CD4-positive, alpha-beta T cell treated with Interleukin-2 at 100 ng/mL for 4 hours (primary cell): ENCODE data around the gene STK24.

Experiments
- DNase-seq: peaks from one replicate; pipeline ENCODE4 v3.0.0-alpha.2; 2020; ENCODE audit warnings: low spot score

The STK24 gene

DNA sequence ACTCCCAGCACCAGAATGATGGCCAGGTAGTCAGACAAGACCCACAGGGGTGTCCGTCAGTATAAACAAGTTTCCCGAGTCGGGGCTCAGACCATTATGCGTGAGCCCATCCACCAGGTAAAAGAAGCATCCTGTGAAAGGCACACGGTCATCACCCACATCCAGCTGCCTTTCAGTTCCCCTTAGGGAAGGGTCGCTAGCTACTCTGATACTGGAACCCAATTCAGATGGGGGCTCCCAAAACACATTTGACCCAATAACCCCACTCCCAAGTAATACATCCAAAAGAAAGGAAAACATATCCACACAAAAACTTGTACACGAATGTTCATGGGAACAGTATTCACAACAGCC, 66.8 kb downstream of the STK24 start:
- no peak for DNase-seq

DNA sequence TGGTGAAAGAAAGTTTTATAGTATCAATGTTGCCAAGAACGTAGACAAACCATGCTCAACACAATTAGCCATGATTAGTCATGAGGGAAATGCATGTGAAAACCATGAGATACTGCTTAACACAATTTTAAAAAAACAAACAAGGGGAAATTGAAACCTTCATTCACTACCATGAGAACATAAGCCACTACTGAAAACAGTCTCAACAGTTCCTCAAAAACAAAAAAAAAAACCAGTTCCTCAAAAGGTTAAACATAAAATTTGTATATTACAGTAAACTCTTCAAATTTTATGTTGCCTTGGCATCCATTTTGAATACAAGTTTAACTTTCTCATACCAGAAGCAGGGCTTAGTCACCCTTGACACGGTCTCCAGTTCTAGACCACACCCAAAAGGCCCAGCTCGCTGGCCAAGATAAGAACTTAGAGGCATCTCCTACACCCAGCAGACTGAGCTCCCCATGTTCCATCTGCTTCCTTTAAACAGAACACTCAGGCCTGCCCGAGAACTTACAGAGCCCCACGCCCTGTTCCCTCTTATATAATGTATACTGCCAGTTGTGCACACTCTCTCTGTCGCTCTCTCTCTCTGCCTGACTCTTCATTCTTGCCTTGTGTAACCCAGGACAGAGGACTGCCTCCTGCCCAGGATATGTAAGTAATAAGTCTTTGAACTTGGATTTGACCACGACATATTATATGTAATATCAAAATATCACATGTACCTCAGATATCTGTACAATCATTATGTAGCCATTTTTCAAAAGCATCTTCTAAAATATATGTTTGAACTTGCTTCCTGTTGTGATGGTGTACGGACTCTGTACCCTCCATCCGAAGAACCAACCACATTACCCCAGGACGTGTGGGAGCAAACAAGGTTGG, 67.4 kb downstream of the STK24 start:
- DNase-seq = peak; percentile 82

DNA sequence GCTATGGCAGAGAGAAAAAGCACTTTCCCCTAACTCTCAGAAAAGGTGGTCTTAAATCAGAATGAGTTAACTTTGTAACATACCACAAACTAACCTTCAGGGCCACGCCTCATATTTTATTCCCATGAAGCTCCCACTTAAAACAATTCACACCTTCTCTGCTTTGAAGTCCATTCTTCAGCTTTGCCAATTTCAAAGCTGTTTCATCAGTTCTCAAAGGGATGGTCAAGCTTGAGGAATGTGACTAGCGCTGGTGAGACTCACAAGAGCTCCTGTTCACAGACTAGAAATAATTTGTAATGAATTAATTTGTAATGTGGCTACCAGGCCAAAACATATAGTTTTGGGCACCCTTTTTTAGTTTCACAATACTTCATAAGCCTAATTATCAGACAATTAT, 68.2 kb downstream of the STK24 start:
- no peak for DNase-seq

DNA sequence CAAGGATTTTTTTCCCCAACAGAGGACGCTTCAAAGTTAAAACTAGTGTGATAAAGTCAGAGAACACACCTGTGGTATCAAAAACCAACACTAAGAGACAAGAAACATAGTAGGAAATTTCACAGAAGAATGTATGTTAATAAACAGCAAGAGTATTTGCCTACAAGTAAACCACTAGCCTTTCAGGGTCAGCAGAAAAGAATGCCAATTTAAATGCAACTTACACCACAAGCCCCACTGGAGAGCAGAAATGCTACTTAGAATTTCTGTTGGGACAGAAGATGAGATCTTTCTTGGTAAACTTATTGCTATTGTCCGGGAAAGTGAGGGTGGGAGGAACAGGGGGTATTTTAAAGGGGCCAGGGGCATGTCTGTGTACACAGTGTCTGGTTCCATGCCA, 68.6 kb downstream of the STK24 start:
- no peak for DNase-seq

DNA sequence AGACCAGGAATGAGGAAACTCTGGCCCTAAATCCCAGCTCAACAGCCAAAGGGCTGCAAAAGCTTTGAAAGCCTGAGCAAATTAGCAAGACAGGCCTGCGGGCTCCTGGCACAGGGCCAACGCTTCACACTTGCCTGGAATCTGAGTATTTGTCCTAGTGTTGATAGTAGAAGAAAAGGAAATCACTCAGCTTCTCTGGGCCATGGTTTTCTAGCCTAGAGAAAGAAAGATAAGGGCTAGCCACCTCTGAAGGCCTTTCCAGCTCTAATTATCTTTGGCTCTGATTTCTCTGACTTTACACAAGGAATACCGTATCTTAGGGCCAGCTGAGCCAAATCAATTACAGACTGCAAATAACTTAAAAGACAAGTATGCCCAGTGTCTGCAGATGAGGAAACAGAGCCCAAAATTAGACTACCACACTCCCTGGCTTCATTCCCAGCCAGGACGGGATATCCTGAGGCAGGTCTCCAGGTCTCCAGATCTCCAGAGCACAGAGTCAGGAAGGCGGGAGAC, 69.6 kb downstream of the STK24 start:
- no peak for DNase-seq

DNA sequence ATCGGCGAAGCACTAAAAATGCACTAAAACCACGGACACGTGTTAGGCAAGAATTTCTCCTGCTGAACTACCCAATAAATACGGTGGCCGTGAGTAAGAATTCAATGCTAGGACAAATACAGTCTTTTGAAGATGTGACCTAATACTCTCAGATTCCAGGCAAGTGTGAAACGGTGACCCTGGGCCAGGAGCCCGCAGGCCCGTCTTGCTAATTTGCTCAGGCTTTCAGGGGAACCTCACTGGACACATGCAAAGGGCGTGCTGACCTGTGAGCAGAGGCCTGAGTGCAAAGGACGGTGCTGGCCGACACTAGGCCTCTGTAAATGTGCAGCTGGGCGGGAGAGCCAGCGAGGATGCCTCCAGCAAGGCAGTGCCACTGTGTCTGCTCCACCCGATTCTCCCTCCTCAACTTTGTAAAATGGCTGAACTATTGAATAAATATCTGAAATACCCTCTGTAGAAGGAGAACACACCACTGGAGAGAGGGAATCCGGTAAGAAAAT, 70.1 kb downstream of the STK24 start:
- DNase-seq = no peak

DNA sequence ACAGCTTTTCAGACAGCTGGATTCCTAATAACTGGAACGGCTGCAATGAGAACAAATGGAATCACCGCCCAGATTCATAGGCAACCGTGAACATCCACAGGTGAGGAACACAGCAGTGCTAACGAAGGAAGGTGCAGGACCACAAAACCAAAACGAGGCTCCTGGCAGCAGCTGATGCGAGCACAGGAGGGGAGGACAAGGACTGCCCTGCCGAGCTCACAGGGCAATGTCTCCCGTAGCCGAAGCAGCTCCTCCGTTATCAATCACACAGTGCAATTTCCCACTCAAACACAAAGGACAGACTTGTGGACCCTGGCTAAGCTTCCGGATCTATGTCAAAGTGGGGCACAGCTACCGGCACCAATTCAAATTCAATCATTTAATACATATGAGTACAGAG, 70.6 kb downstream of the STK24 start:
- DNase-seq = no peak

DNA sequence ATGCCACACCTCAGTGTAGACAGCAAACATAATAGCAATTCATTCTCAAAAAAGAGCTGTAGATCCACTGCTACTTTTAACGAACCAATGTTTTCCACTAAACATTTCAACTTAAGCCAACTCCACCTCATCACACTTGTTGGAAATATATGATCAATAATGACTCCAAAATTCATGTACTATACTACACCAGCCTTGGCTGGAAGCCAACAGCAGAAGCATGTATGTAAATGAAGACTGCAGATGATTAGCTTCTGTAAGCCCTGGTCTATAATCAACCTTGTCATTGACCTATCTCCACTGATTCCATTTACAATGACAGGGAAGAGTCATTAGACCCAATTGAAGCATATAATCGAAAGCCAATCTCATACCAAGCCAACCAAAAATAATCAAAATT, 71.7 kb downstream of the STK24 start:
- DNase-seq = no peak

DNA sequence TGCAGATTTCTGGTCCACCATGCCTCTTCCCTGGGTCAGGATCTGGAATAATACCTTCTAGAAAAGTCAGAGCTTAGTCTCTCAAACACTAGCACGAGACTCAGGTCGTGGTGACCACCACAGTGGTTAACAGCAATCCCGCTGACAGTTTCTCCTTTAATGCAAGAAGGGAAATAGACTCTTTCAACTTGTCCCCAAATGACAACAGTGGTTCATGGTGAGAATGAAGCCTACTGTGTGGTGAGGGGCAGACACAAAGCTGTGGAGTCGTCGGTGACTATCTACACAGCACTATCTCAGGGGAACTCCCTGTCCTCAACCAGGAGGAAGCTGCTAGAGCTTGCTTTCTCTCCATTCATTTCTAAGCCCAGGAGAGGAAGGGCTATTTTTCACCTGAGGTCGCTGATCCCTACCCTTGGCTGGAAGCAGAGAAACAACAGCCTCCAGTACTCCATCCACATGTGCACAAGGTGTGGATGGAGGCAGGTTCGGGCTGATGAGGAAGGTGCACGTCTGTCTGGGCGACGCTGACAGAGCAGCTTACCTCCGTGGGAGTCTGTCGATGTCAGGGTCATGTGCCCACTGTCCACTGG, 72.4 kb downstream of the STK24 start:
- peak; percentile 46 for DNase-seq

DNA sequence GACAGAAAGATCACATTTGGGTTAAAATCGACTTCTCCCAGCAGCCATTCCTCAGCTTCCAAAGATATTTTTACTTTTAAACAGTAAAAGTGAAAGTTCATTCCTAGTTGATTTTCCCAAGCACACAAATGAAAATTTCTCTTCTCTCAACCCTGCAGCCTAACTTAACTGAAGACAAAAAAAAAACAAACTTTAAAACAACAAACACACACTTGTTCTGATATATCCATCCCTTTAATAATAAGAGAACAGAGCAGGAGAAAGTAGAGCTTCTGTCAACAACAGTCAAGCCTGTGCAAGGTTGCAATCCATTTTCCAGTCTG, 72.9 kb downstream of the STK24 start:
- no peak for DNase-seq

DNA sequence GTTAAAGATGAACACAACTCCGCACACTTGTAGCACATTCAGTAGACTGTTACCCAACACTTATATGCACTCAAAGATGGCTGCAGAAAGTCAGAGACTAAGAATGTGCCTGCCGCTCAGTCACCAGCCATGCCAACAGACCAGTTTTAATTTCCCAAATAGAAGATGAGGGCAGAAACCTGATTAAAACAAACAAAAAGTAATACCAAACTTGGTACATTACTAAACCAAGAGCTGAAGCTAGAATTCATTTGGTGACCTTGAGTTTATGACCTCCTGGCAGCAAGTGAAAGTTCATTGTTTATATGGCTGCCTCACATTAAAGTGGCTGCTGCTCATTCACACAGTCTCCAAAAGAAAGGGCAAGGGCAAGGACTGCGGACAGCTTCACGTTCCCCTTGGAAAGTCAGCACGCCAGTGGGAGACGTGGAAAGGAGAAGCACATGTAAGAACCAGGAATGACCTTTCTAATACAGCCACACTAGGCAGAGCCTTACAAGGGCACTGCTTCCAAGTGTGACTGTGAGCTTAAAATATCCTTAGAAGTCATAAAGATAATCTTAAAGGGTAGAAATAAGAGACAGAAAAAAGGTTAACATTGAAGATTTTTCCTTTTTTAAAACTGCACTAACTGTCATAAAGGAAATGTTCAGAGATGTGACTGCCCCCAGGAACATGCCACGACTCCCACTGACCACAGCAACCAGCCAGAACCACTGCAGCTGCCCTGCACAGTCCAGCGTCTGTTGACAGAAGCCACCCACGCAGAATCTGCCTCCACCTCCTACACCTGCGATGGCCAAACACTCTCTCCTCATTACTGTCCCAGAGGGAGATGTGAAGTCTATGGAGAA, 73.5 kb downstream of the STK24 start:
- no peak for DNase-seq

DNA sequence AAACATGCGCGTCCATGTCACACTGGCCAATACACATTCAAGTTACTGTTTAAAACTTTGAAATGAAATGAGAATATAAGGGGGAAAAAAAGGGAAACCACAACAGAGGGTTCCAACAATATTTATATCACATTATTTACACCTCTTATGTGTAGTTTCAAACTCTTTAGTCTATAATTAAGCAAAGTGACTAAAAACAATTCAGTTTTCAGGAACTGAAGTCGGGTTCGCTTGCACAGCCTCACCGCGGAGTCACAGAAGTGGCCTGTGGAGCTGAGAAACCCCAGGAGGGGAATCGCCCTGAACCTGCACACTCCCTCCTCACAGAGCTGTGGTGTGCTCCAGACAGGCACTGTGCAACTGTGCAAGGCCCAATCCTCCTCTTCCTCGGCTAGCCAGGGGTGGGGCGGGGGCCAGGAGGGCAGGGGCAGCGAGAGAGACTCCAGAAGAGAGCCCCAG, 75.9 kb downstream of the STK24 start:
- no peak for DNase-seq

DNA sequence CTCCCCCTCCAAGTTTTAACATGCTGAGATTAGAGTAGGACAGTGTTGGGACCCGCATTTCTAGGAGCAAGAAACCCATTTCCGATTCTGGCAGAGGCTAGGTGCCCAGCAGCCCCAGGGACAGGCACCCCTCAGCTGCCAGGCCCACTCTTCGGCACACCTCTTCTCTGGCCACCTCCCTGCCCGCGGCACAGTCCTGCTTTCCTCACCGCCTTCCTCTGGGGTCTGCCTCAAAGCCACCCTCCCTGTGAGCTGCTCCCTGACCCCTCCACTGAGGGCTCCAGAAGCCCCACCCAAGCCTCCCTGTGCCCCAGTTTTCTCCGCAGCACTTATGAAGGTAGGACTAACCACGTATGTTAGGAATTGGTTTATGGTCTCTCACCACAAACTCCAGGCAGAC, 79.9 kb downstream of the STK24 start:
- no peak for DNase-seq

DNA sequence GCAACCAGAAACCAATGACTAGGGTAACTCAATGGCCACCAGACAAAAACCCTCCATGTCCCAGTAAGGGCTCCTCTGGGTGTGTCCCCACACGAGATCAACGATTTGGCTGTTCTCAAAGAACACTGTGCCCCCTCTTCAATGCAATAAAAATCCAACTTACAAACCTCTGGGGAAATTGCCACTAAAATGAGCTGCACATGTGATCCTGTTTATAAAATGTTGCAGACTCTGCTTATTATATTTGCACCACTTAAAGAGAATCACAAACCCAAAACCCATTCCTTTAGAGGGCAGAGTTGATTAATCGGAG, 80.5 kb downstream of the STK24 start:
- no peak for DNase-seq

DNA sequence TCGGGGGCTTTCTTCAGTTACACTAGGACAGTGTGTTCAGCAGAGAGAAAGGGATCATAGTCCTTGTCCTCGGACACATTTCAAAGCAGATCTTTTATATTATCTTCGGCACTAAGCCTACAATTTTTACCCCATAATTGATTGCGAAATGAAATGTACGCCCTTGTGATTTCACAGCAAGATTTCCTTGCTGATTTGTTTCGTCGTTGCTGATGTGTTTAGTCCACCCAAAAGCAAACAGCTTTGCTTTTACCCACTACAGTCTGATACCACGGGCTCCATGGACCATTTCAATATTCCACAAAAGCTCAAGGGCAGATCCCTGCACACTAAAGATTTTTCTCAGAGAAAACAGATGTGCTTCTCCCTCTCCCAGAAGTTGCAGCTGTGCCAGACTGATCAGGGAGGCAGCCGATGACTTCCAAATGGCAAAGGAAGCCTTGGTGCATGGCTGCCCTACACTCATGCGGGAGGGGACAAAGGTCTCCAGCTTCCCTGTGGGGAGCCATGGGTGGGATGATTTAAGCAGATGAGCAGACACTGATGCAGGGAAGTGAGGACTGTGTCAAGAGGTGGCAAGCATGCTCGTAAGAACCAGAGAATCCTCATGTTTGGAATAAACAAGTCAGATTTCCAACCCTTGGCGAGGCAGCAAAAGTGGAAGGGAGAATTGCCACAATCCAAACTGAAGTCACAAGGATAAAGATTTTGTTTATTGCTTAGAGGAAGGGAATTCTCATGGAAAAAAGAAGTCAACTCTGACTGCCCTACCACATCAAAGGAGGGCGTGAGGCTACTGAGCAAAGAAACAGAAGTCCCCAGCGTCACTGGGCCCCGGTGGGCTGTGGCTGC, 81.1 kb downstream of the STK24 start:
- no peak for DNase-seq

DNA sequence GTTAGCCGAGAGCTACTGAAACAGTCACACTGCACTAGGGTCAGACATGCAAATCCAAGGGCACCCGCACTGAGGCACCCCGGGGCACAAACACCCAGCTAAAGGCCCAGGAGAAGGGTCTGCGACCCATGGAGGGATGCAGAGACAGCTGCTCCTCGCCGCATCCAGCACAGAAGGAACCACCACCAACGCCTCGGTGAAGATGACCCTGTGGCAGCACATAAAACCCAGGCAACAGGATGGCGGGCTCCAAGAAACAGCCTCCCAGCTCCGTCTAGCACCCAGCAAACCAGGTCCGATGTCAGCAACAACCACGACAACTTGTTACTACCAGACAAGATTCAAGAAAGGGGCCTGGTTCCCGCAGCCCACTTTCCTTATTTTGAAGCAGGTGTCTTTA, 82.1 kb downstream of the STK24 start:
- DNase-seq = no peak

DNA sequence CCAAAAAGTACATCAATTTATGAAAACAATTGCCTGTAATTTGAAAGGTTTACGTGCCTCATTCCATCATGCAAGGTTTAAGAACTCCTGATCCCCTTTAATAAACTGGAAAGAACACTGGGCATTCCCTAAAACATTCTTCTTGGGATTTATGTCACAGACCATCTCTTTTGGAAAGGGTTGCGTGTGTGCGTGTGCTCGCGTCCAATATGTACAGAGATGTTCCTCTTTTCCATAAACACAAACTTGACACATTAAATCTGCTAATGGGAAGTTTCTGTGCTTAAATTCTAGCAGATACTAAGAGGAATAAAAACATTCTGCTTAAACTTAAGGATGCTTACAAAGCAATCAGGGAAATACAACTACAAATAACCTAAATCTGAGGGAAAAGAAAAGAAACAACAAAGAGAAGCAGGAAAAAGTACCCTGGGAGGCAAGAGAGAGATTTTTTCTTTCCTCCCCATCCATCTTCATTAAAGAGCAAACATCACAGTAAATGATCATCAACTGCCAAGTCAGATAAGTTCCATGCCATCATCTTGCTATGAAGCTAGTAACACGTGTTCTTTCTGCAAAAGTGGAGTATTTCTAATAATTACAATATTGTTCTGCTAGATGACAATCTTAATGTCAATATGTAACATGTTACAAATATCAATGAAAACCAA, 83.7 kb downstream of the STK24 start:
- no peak for DNase-seq

DNA sequence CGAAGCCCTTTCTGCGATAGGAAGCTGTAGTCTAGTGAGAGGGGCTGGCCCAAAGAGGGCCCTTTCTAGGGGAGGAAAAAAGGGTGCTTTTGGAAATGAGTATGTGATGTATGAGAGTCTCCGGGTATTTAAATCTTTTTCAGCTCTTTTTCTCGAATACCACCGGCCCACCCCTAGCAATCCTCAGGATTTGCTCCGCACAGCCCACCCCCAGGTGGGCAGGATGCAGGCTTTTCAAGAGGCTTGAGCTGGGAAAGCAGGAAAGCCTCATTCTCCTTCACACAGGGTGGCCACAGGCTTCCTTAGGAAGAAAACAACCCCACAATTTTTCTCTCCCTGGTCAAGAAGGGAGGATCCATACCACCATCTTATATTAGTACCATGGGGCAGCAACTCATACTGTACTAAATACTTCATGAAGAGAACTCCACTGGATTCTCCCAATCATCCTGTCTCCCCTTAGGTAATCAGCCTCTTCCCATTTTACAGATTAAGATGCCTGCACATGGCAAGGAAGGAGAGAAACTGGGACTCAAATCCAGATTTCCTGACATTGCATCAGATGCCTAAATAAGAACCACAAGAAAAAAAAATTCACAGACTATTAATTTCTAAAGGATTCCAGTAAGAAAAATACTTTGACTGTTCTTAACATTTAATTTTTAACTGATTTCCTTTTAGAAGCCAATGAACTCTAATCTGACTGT, 84.4 kb downstream of the STK24 start:
- no peak for DNase-seq

DNA sequence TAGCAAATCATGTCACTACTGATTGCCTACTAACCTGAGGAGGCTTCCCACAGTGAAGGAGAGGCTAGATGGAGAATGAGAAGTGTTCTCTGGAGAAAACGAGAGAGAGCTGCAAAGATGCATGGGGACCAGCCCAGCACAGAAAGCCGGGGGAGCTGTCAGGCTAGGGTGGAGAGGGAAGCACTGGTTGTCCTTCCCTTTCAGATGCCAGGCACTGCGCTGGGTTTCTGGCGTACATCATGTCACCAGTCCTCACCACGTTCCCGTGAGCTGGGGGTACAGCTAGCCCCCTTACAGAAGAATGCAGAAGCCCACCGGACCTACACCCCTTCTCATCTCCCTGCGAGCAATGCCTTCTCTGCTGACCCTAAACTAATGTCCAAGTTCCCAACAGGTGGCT, 86.0 kb downstream of the STK24 start:
- no peak for DNase-seq

DNA sequence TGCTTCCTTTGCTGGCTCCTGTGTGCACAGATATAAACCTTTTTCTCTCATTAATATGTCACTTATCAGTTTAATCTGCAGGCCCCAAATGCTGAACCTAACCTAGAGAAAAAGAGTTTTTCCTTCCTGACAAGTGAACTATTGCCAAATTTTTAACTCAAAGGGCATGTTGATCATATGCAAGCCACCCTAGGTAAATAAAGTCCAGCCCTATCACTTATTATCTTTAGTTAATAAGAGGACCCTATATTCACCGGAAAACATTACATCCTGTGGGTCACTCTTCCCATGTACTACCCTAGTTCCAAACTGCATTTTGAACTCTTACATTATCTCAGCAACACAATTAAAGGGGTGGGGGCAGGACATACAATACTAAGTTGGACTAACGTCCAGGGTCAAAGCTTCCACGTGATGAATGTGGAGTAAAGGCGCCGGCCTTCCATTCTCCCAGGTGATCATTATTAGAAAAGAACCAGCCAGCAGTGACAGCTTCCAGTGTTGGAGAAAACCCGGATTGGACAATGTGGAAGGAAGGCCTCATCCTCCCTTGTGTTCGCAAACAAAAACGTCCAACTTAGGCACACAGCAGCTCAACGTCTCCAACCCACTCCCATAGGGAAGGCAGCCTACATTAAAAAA, 86.6 kb downstream of the STK24 start:
- no peak for DNase-seq
